HG03439 (cell line): Measurements from ENCODE around the gene SPATA6.
"Not testable (repeated sequence)": the region's sequence is repeated elsewhere in the genome, so short reads cannot be mapped to it uniquely, and the experiment has no call there.

Experiments
- ATAC-seq: cut with Tn5 transposase; IDR thresholded peaks from one replicate; pipeline ENCODE4 v1.9.1; 2021; ENCODE audit warnings: mild to moderate bottlenecking, moderate library complexity; ENCODE audit not compliant: unreplicated experiment

SPATA6 gene

DNA sequence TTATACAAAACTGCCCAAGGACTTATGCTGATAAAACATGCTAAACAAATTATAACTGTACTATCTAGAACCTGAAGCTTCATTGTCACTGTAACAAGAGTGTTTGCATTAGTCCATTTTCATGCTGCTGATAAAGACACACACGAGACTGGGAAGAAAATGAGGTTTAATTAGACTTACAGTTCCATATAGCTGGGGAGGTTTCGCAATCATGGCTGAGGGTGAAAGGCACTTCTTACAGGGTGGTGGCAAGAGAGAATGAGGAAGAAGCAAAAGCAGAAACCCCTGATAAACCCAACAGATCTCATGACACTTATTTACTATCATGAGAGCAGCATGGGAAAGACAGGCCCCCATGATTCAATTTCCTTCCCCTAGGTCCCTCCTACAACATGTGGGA is 100.4 kb downstream of the SPATA6 start:
- ATAC-seq, result no peak

GRCh38 chr1:48362901-48363300 is 109.1 kb downstream of the SPATA6 start:
- no peak for ATAC-seq

DNA sequence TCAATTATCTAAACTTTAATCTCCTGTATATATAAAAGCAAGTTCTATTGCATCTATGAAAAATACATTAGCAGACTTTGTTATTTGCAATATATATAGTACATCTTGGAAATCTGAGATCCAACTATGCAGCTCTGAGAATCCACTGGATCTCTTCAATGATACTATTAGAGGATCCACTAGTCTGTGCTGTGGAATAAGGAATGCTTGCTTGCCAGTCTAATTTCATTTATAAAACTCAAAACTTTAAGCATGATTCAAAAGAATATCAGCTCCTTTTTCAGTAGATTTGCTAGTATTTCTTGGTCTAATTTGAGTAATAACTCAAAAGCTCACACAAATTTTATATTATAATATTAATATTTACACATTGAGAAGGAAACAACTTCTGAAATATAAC is 115.1 kb downstream of the SPATA6 start:
- ATAC-seq, result no peak

GRCh38 chr1:48344373-48344772 is 127.6 kb downstream of the SPATA6 start:
- no peak for ATAC-seq

DNA sequence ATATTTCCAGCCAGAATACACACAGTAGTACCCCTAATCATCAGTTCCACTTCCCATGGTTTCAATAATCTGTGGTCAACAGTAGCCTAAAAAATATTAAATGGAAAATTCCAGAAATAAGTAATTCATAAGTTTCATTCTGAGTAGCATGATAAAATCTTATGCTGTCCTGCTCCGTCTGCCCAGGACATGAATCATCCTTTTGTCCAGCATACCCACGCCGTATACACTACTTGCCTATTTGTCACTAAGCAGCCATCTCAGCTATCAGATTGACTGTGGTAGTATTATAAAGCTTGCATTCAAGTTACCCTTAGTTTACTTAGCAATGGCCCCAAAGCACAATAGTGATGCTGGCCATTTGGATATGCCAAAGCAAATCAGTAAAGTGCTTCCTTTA is 130.8 kb downstream of the SPATA6 start:
- no peak for ATAC-seq

GRCh38 chr1:48338257-48338656 is 133.7 kb downstream of the SPATA6 start:
- ATAC-seq, result no peak

- no peak for ATAC-seq
Measured at GRCh38 chr1:48333316-48333715, 138.7 kb downstream of the SPATA6 start.

DNA sequence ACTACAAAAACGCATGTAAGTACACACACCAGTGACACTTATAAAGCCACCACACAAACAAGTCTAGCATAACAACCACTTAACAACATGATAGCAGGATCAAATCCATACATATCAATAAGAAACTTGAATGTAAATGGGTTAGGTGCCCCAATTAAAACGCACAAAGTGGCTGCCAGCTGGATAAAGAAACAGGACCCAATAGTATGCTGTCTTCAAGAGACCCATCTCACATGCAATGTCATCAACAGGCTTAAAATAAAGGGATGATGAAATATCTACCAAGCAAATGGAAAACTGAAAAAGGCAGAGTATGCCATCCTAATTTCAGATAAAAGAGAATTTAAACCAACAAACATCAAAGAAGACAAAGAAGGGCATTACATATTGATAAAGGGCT is 139.9 kb downstream of the SPATA6 start:
- ATAC-seq, result no peak

- no peak for ATAC-seq
Measured at GRCh38 chr1:48329905-48330304, 142.1 kb downstream of the SPATA6 start.

GRCh38 chr1:48329486-48329885 is 142.5 kb downstream of the SPATA6 start:
- ATAC-seq, result no peak

DNA sequence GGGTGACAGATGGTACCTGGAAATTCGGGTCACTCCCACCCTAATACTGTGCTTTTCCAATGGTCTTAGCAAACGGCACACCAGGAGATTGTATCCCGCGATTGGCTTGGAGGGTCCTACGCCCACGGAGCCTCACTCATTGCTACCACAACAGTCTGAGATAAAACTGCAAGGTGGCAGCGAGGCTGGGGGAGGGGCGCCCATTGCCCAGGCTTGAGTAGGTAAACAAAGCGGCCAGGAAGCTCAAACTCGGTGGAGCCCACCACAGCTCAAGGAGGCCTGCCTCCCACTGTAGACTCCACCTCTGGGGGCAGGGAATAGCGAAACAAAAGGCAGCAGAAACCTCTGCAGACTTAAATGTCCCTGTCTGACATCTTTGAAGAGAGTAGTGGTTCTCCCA is 160.2 kb downstream of the SPATA6 start:
- not testable (repeated sequence) for ATAC-seq

DNA sequence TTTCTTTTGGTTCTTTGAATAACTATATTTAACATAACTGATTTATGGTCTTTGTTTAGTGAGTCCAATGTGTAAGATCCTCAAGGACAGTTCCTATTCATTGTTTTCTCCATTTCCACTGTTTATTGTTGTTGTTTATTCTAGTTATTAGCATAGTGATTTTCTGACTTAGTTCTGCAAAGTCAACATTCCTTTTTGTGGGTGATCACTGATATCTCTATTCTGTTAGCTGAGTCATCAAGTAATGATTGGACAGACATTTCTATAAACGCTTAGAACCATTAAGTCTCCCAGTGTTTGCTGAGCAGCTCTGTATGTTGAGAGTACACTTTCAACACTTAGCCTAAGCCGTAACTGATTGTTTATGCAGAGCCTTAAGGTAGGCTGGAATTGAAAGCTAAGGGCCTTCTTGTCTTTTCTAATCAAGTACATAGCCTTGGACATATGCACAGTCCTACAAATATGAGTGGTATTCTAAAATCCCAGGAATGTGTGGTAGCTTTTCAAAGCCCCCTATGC is 162.4 kb downstream of the SPATA6 start:
- ATAC-seq, result no peak

GRCh38 chr1:48302652-48303051 is 169.4 kb downstream of the SPATA6 start:
- ATAC-seq, result no peak

- no peak for ATAC-seq
Measured at GRCh38 chr1:48294656-48295055, 177.3 kb downstream of the SPATA6 start.

DNA sequence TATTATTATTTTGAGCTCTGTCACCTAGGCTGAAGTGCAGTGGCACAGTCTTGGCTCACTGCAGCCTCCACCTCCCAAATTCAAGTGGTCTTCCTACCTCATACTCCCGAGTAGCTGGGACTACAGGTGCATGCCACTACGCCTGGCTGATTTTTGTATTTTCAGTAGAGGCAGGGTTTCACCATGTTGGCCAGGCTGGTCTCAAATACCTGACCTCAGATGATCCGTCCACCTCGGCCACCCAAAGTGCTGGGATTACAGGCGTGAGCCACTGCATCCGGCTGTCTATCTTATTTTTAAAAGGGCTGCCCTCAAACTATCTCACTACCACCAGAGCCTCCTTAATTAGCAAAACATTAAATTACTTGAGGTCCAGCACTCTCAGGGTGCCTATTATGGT is 177.9 kb downstream of the SPATA6 start:
- not testable (repeated sequence) for ATAC-seq

GRCh38 chr1:48292706-48293105 is 179.3 kb downstream of the SPATA6 start:
- ATAC-seq, result no peak

- ATAC-seq, result no peak
Measured at GRCh38 chr1:48291421-48291820, 180.6 kb downstream of the SPATA6 start.

- no peak for ATAC-seq
Measured at GRCh38 chr1:48285525-48285924, 186.5 kb downstream of the SPATA6 start.

- ATAC-seq, result not testable (repeated sequence)
Measured at GRCh38 chr1:48284696-48285420, 187.1 kb downstream of the SPATA6 start.

DNA sequence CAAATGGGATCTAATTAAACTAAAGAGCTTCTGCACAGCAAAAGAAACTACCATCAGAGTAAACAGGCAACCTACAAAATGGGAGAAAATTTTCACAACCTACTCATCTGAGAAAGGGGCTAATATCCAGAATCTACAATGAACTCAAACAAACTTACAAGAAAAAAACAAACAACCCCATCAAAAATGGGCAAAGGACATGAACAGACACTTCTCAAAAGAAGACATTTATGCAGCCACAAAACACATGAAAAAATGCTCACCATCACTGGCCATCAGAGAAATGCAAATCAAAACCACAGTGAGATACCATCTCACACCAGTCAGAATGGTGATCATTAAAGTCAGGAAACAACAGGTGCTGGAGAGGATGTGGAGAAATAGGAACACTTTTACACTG is 189.7 kb downstream of the SPATA6 start:
- ATAC-seq, result not testable (repeated sequence)

- ATAC-seq, result not testable (repeated sequence)
Measured at GRCh38 chr1:48277437-48277836, 194.6 kb downstream of the SPATA6 start.

GRCh38 chr1:48266576-48266975 is 205.4 kb downstream of the SPATA6 start:
- no peak for ATAC-seq

DNA sequence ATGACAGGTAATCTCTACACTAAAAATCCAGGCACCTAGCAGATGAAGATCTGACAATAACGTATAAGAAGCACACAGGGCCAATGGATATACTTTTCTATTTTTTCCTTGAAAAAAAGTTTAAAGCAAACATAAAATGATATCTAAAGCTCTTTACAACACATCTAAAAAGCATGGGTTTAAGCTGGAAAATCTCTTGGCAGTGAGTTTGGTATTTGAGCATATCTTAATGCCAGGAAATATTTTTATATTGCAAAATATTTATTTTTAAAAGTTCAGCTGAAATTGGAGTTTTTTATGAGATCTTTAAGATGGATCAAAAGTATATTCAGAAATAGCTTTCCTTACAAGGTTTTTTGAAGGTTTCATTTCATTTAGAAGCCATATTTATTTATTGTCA is 209.0 kb downstream of the SPATA6 start:
- no peak for ATAC-seq
